ENCODE measurements around the gene TIGD2.

TIGD2 gene

DNA sequence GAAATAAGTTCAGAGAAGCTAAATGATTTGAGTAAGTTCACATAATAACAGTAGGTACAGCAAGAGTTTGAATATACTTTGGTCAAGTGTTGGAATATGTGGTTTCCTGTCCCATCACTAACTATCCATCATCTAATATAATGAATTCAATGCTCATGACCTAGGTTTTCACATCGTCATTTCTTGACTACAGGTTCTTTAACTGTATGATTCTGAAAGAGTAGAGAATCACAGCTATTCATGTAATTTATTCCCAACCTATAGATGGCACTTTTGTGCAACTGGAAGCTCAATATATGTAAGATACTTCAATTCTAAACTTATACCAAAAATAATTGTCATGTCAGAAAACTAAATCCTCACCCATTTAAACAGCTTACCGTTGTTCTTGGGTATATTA is 53.1 kb downstream of the TIGD2 start:
- DNase-seq: no peak
